ENCODE measurements around the gene MED12L.

MED12L gene

GRCh38 chr3:151214459-151214858, 129.0 kb downstream of the MED12L start:
- CTCF ChIA-PET: interaction anchor here (0.6 to 1.0 kb wide), 2 partner anchors 13 to 40 kb away, joined by 3 to 6 read pairs; no protein-coding TSS in a partner anchor

GRCh38 chr3:151216641-151217607, 131.5 kb downstream of the MED12L start:
- TF ChIP-seq ZEB2 (tag by site-specific recombination; IDR thresholded peaks at IDR 0.05) (no peak), ZFP37 (tag by site-specific recombination; IDR thresholded peaks at IDR 0.05) (no peak), YY1 (tag by site-specific recombination; IDR thresholded peaks at IDR 0.05) (no peak), ZNF660 (tag by site-specific recombination; IDR thresholded peaks at IDR 0.05) (no peak), TRIM28 (IDR thresholded peaks at IDR 0.05; ENCODE audit: borderline replicate concordance, low read length) (no peak), ELK4 (IDR thresholded peaks at IDR 0.05; ENCODE audit: borderline replicate concordance, low read depth, low read length) (no peak), ZNF23 (tag by site-specific recombination; IDR thresholded peaks at IDR 0.05; ENCODE audit: borderline replicate concordance) (no peak), ZNF488 (tag by site-specific recombination; IDR thresholded peaks at IDR 0.05) (no peak), ZSCAN23 (tag by site-specific recombination; IDR thresholded peaks at IDR 0.05) (no peak), HOXA7 (CRISPR knock-in tag; IDR thresholded peaks at IDR 0.05; ENCODE audit: borderline replicate concordance) (no peak), ZNF148 (tag by site-specific recombination; IDR thresholded peaks at IDR 0.05; ENCODE audit: borderline replicate concordance) (no peak), SP3 (tag by site-specific recombination; IDR thresholded peaks at IDR 0.05) (no peak), ZNF777 (tag by site-specific recombination; IDR thresholded peaks at IDR 0.05; ENCODE audit: borderline replicate concordance) (no peak), ZNF169 (tag by site-specific recombination; IDR thresholded peaks at IDR 0.05) (no peak)
- H3K9me3 ChIP-seq (ENCODE audit: control insufficient read depth, insufficient read depth, low read depth, low read length): no peaks in the 10 kb centered on the region

More at GRCh38 chr3:151214459-151214858, 129.0 kb downstream of the MED12L start:
- TF ChIP-seq, protein P1, sequence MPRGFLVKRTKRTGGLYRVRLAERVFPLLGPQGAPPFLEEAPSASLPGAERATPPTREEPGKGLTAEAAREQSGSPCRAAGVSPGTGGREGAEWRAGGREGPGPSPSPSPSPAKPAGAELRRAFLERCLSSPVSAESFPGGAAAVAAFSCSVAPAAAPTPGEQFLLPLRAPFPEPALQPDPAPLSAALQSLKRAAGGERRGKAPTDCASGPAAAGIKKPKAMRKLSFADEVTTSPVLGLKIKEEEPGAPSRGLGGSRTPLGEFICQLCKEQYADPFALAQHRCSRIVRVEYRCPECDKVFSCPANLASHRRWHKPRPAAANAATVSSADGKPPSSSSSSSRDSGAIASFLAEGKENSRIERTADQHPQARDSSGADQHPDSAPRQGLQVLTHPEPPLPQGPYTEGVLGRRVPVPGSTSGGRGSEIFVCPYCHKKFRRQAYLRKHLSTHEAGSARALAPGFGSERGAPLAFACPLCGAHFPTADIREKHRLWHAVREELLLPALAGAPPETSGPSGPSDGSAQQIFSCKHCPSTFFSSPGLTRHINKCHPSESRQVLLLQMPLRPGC (tag by site-specific recombination; IDR thresholded peaks at IDR 0.05): no peak
- TF ChIP-seq ZNF621 (tag by site-specific recombination; IDR thresholded peaks at IDR 0.05) (no peak), ZNF16 (tag by site-specific recombination; IDR thresholded peaks at IDR 0.05; ENCODE audit: low read depth) (no peak), ELK4 (IDR thresholded peaks at IDR 0.05; ENCODE audit: borderline replicate concordance, low read depth, low read length) (no peak), ZNF248 (tag by site-specific recombination; IDR thresholded peaks at IDR 0.05) (no peak), ZNF626 (tag by site-specific recombination; IDR thresholded peaks at IDR 0.05) (no peak), TCF7L2 (IDR thresholded peaks at IDR 0.05; ENCODE audit: borderline replicate concordance, low read depth, low read length) (no peak), ZNF391 (tag by site-specific recombination; IDR thresholded peaks at IDR 0.05; ENCODE audit: borderline replicate concordance, low read depth) (no peak), ZNF366 (tag by site-specific recombination; conservative IDR thresholded peaks at IDR 0.05) (0 out of 2 replicates have a peak, but pooled peaks have one; percentile 19)
- H3K36me3 ChIP-seq (ENCODE audit: control insufficient read depth in 2 of 2, insufficient read depth in 1 of 2, low read length in 2 of 2): no peaks in the 10 kb centered on the region
- H3K27ac ChIP-seq (ENCODE audit: extremely low read depth, low read depth, low read length): no peak overlapping the region
- no peaks in the 10 kb centered on the region for H3K9me3 ChIP-seq (ENCODE audit: control insufficient read depth, insufficient read depth, low read depth, low read length)
- POLR2A ChIA-PET: no interaction called here
- no peaks in the 10 kb centered on the region for H3K4me1 ChIP-seq (ENCODE audit: control insufficient read depth, insufficient read depth, low read length)
- no peak overlapping the region for H3K4me3 ChIP-seq (ENCODE audit: low read depth, low read length)

More at GRCh38 chr3:151216641-151217607, 131.5 kb downstream of the MED12L start:
- Histone ChIP-seq H3K27ac (ENCODE audit: extremely low read depth, low read depth, low read length) (no peak overlapping the region), H3K4me1 (ENCODE audit: control insufficient read depth, insufficient read depth, low read length) (no peaks in the 10 kb centered on the region), H3K4me3 (ENCODE audit: low read depth, low read length) (no peak overlapping the region), H3K36me3 (ENCODE audit: control insufficient read depth in 2 of 2, insufficient read depth in 1 of 2, low read length in 2 of 2) (no peaks in the 10 kb centered on the region)
- ChIA-PET CTCF (interaction anchor here (1.4 to 1.8 kb wide), 2 partner anchors 11 to 49 kb away, joined by 5 to 8 read pairs; no protein-coding TSS in a partner anchor), POLR2A (no interaction called here)

Measured in HEK293 (cell line).